SH-SY5Y (cell line): Measurements from ENCODE around the gene FBXO9.

Experiments
- GATA2 ChIP-seq: IDR thresholded peaks from 2 replicates; pipeline ENCODE4 v1.6.1; 2011; ENCODE audit warnings: mild to moderate bottlenecking, low read depth, low read length
- GATA3 ChIP-seq: IDR thresholded peaks from 2 replicates; pipeline ENCODE4 v1.6.1; 2011; ENCODE audit warnings: low read depth, mild to moderate bottlenecking, low read length, moderate library complexity

Gene FBXO9

DNA sequence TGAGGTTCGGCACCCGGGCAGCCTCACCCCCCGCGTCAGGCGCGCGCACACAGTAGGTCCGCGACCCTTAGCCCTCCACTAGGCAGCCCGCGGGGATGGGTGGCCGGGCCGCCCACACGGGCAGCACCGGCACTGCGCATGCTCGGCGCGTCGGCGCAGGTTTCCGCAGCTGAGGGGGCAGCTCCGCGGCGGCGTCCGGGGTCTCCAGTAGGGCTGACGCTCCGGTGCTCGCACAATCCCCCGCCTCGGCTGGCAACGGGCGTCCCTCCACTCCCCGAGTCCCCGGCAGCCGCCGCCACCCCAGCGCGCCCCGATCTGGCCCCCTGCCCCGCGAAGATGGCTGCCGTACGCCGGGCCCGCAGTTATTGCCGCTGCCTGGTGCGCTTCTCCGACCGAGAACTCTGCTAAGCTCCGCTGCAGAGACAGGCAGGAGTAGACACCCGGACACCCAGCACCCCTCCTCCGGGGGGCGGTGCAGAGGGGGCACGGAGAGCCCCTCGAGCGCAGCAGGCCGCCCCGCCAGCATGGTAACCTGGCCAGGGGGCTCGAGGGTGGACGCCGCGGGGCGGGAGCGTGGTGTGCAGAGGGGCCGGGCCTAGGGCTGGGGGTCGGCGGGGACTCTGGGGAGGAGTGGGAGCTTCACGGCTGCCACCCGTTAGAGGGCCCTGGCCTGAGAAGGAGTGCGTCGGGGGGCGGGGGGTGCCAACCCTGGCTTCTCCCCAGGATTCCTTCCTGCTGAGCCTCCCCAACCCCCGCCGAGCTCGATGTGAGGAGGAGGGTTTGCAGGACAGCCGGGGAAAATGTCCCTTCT lies at the start of gene FBXO9:
TSS of gene FBXO9 (plus strand) at position 139 of the 811 bp plus-strand sequence. CDS start at position 525, 386 bp downstream.
- TF ChIP-seq GATA3 (no peak), GATA2 (no peak)

DNA sequence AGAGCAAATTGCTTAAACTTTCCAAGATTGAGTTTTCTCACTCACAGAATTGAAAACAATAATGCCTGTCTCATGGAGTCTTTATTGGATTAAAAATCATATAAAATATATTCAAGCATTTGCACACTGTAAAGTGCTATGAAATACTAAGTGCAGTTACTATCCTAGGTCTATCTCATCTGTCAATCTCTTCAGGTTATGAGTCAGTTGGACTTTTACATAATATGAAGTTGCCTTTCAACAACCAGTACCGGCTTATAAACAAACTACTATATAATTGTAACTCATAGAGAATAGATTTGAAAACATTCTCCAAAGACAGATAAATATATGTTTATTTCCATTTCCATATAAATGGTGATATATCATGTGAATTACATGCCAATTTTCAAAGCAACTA lies 49.7 kb upstream of the FBXO9 start:
- TF ChIP-seq GATA2: no peak
- TF ChIP-seq GATA3: no peak

DNA sequence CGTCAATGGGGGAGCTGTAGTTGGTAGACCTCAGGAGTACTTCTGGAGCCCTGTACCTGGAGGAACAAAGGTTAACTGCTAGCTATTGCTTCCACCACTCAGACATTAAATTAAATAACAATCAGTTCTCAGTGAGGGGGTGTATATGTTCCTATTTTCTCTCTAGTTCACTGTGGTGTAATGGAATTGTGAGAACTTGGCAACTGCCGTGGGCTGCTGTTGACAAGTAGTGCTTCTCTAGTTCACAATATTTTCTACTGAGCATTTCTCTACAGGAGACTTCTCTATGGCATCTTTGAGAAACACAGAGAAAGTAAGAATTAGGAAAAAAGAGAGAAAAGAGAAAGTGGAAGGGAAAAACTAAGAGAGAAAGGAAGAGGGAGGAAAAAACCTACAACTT lies 46.8 kb upstream of the FBXO9 start:
- TF ChIP-seq GATA2 (no peak), GATA3 (no peak)

DNA sequence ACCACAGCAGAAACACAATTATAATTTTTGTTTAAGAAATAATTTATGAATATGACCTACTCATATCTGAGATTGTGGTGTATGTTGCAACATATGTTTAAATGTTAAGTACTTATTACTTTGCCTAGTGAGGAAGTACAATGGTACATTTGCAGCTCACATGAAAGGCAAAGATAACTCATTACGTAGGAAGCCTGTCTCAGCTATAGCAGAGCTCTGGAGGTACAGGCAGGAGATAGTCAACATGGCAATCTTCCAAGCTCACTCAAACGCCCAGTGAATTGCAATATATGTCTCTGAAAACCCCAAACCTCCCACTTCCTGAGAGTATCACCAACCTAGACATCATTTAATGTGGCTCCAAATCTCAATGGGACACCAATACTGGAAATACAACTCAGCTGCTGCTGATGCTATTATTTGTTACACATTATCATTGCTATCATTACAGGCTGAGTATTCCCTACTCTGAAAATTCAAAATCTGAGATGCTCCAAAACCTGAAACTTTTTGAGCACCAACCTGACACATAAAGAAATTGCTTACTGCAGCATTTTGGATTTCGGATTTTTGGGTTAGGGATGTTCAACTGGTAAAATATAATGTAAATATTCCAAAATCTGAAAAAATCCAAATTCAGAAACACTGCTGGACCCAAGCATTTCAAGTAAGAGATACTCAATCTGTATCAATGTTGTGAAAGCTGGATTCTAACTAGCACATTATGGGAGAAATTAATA lies 45.0 kb upstream of the FBXO9 start:
- TF ChIP-seq GATA2 (no peak), GATA3 (no peak)

DNA sequence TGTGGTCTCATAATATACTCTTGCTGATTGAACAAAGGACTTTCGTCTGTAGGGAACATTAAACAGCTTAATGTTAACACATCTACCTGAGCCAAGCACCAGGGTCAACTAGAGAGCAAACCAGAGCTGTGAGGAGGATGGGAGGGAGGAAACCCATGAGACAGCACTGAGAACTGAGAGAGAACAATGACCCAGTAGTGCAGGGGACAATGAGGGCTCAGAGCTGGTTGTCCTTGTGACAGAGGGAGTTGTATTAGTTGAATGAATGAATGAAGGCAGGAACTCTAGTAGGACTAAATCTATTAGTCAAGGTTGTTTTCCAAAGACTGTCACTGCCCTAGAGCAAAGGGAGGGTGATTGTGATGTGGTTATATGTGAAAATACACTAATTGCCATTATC lies 41.9 kb upstream of the FBXO9 start:
- TF ChIP-seq GATA2 (no peak), GATA3 (no peak)

DNA sequence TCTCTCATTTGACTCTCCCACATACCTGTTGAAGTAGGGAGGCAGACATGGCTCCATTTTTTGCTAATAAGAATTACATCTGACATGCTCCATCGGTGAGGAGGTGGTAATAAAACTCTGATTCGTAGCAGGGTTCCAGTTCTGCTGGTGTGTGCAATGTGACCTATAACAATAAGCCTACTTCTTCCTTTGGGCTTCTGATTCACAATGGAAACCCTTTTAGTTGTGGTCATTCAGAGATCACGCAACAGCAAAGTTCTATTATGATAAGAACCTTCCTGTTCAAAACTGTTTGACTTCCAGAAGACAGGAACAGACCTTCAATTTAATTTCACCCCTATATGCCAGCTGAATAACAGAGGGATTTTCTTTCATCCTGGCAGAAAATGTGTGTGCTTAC lies 38.7 kb upstream of the FBXO9 start:
- TF ChIP-seq GATA3: no peak
- TF ChIP-seq GATA2: no peak

DNA sequence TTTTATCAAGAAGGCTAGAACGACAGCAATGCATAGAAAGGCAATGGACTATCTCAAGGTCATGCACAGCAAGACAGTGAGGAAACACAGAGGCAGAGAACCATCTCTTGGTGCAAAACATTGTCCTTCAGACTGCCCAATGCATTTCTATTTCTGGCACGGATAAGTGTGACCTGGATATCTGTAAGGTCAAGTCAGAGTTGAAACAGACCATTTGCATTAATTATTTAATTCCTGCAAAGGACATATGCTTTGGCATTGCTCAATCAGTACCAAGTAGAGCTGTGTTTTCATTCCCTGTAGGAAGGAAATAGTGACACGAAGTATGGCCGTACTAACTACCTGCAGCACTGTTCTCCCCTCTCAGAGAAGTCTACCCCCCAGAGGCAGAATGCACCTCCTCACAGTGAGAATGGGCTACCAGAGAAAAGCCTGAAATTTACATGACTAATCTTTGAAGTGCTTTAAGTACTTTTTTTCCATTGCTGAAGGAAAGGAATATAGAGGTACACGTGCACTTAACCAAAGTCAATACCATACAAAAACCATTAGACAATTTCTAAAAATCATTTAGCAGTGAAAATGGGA lies 38.0 kb upstream of the FBXO9 start:
- TF ChIP-seq GATA2 (no peak), GATA3 (no peak)

DNA sequence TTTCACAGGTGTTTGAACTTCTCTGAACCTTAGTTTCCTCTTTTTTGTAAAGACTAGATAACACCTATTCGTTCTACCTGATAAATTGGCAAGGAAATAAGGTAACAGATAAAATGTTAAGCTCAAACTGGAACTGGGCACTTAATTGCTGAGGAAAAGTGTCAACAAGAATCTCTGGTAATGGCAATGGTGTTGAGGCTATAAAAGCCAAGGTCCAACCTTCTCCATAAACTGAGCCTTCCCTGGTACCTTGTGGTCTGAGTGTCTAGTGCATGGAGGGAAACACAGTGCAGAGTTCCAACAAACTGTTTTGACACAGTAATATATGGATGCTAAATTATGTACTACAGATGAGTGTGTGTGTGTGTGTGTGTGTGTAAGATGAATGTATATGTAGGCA lies 36.7 kb upstream of the FBXO9 start:
- TF ChIP-seq GATA3: no peak
- no peak for TF ChIP-seq GATA2

DNA sequence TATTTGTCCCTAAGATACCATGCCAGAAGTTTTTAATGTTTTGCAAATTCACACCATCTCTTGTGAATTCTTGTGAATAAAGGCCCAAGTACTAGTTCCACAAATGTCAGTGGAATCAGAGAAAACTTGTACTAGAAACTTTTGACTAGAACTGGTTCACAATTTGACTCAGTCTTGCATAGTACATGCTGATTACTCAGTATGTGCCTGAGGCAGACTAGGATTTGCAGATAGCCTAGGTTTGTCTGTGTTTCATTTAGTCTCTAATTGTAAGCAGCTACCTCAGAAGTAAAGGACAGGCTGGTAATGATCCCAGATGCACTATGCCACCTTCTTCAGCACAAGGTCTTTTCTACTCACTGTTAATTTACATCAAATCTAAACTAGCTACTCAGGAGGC lies 35.9 kb upstream of the FBXO9 start:
- TF ChIP-seq GATA3 (no peak), GATA2 (no peak)

DNA sequence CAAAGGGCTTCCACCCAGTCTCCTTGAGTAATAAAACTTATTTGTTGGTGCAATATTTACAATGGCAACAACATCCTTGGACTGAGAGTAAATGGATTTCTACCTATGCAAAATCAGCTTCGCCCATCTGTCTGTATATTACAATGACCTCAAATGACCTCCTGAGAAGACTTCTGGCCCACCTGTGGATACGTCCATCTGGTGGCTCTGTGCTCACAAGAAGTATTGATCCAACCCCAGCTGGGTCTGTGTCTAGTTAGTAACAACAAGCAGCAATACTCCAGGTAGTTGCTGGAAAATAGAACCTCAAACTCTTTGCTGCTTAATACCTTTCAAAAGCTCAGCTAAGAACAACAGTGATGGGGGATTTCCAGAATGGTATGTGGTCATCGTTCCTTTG lies 35.4 kb upstream of the FBXO9 start:
- no peak for TF ChIP-seq GATA2
- no peak for TF ChIP-seq GATA3

DNA sequence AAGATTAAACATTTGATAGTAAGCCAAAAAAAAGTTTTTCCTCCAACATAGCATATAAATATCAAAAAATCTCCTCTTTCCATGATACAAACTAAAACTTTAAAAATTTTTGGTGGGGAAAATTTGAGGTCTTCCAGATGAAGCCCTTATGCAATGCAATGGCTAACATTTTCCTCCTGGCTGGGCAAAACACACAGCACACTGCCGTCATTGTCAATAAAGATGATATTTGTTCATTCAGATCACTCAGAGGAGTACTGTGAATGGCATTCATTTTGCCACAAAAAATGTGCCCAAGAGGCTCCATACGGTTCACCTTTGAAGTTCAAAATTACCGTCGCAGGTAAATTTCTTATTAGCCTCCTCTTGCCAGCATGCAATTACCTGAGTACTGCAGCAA lies 33.9 kb upstream of the FBXO9 start:
- TF ChIP-seq GATA3 (no peak), GATA2 (no peak)

DNA sequence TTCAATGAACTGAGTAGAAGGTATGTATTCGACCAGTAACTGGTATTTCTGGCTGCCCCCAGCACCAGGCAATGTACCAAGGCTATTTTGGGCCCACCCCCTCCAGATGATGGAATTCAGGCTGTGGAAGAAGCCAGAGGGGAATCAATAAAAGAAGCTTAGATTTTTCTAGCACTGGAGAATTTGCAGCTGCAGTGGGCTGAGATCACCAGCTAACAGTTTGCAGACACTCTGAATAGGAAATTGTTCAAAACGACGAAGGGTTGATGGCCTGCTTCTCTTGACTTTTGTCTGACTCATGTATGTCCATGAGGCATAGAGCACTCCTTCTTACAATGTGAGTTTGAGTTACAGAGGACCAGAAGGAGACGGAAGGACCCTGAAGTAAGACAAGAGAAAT lies 32.4 kb upstream of the FBXO9 start:
- TF ChIP-seq GATA2 (no peak), GATA3 (no peak)

DNA sequence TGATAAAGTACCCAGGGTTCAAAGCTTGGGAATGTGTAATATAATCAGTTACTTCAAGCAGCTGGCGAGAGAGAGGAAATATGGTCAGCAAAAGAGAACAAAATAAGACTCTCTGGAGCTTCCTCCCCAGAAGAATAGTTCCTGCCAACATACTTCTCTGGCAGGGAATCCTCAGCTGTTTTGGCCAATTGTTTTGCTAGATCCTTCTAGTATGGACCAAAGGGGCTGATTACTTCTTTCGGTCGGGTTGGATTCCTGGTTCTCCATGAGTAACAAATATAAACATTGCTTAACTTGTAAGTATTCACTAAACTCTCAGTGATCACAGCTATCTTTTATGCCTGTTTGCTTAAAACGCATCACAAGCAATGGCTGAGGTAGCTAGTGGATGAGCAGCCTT lies 31.4 kb upstream of the FBXO9 start:
- no peak for TF ChIP-seq GATA2
- TF ChIP-seq GATA3: no peak

DNA sequence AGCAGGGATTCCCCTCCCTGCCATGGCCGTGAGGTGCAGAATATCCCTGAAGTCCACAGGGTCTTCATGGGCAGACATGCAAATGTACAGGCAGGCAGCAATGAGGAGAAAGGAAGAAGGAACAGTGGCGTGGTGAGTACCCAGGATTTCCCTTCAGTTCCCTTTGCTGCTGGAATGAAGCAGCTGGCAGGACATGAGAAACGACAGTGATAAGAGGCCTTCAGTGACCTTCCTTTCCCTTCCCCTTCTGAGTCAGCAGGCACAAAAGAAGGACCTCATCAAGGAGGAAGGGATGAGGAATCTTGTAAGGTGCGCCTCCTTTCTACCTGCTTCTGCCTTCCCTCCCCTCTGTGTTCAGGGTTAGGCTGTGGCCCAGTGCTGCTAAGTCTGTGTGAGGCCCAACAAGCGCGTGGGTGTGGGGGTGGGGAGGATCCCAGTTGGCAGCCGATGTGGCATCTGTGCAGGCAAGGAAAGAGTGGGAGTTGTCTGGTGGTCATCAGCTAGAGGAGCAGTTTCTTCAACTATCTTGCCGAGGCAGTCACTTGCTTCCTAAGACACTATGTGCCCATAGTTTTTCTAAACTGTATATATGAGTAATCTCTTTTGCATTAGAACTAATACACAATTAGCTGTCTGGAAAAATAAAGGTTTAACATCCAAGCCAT lies 29.5 kb upstream of the FBXO9 start:
- TF ChIP-seq GATA3: no peak
- no peak for TF ChIP-seq GATA2
